HG02970 (cell line): ENCODE measurements around the gene RASAL2.
A peak's percentile ranks its signal among the peaks of the same experiment; 100 is the strongest.
"Not testable (repeated sequence)": the region's sequence is repeated elsewhere in the genome, so short reads cannot be mapped to it uniquely, and the experiment has no call there.

Experiments
- ATAC-seq: cut with Tn5 transposase; IDR thresholded peaks from one replicate; pipeline ENCODE4 v1.9.1; 2021; ENCODE audit warnings: mild to moderate bottlenecking, moderate library complexity, moderate number of reproducible peaks; ENCODE audit not compliant: unreplicated experiment, low FRiP score

Gene RASAL2

GRCh38 chr1:178367151-178367550 lies 273.2 kb downstream of the RASAL2 start:
- no peak for ATAC-seq

DNA sequence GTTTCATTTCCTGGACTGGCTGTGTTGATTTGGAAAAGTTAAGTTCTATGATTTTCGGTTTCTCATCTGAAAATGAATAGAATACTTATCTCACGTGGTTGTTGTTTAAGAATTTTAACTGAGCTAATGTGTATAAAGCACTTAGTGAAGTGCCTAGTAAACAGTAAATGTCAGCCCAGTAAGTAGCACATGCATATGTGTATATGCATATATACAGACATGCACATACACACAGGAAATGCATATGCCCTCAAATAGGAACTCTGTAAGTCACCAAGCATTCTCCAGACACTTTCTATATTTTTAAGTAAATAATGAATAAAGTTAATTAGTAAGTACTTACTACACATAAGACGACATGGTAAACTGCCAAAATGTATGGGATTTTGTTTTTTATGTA lies 274.3 kb downstream of the RASAL2 start:
- no peak for ATAC-seq

GRCh38 chr1:178371235-178371634 lies 277.3 kb downstream of the RASAL2 start:
- no peak for ATAC-seq

GRCh38 chr1:178371933-178372388 lies 278.1 kb downstream of the RASAL2 start:
- no peak for ATAC-seq

- no peak for ATAC-seq
Measured at GRCh38 chr1:178374016-178374415, 280.1 kb downstream of the RASAL2 start.

GRCh38 chr1:178376008-178376407 lies 282.1 kb downstream of the RASAL2 start:
- ATAC-seq = no peak

DNA sequence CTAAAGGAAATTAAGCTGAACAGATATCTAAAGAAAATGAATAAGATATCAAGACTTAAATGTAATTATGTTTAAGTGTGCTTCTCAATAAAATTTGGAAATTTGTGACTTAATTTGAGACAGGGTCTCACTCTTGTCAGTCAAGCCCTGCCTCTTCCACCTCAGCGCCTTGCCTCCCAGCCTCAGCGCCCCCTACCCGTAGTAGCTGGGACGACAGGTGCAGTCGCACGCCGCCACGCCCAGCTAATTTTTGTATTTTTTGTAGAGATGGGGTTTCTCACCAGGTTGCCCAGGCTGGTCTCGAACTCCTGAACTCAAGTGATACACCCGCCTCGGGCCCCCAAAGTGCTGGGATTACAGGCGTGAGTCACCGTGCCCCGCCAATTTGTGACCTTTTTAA lies 285.9 kb downstream of the RASAL2 start:
- no peak for ATAC-seq

DNA sequence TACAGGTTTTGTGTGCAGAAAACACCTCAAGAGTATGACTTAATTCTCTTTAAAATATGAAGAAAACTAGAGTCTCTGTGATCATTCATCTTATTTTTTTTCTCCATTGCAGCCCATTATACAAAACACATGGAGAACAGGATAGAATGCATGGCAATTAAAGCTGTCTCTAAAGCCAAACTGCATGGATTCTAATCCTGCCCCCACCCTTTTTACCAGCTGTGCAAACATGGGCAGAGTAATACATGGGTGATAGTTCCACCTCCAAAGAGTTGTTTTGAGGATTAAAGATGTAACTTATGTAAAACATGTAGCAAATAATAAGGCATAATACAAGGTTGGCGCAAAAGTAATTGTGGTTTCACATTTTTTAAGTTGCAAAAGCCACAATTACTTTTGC lies 288.5 kb downstream of the RASAL2 start:
- ATAC-seq = no peak

DNA sequence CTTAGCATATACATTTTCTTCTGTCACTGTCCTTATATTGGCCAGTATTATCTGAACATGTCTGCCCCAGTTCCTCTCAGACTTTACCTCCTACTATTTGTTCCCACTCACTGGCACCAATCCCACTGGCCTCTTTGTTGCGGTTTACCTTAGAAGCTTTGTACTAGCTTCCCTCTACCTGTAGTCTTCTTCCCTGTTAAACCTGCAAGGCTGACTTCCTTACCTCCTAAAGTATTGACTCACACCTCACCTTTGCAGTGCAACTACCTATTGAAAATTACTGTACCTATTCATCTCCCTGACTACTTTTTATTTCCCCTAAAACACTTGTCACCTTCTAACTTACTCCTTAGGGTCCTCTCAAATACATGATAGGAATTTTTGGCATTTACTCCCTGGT lies 291.8 kb downstream of the RASAL2 start:
- ATAC-seq = no peak

GRCh38 chr1:178388418-178389145 lies 294.7 kb downstream of the RASAL2 start:
- ATAC-seq = no peak

DNA sequence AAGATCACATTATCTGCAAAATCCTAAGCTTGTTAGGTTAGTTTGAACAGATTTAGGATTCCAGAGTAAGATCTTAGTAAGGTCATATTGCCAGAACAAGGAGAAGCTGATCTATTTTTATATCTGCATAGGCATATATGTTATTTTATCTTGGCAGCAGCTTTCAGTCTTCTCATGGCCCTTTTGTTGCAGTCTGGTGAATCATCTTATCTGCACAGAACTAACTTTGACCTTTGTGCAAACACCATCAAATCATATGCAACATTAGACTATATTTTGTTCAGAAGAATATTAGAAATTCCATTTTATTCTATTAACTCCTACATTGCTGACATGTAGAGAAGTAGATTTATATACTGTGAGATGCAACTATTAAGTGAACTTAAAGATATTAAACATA lies 295.5 kb downstream of the RASAL2 start:
- no peak for ATAC-seq

- not testable (repeated sequence) for ATAC-seq
Measured at GRCh38 chr1:178390280-178390679, 296.4 kb downstream of the RASAL2 start.

GRCh38 chr1:178393370-178393769 lies 299.5 kb downstream of the RASAL2 start:
- no peak for ATAC-seq

DNA sequence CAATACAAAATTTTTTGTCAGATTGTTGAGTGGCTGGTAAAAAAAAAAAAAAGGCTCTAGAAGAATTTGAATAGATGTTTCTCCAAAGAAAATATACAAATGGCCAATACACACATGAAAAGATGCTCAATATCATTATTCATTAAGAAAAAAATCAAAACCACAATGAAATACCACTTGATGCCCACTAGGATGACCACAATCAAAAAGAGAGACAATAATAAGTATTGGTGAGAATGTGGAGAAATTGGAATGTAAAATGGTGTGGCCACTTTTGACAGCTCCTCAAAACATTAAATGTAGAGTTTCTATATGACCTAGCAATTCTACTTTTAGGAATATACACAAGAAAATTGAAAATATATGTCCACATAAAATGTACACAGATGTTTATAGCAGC lies 302.9 kb downstream of the RASAL2 start:
- no peak for ATAC-seq

GRCh38 chr1:178397678-178398077 lies 303.8 kb downstream of the RASAL2 start:
- no peak for ATAC-seq

DNA sequence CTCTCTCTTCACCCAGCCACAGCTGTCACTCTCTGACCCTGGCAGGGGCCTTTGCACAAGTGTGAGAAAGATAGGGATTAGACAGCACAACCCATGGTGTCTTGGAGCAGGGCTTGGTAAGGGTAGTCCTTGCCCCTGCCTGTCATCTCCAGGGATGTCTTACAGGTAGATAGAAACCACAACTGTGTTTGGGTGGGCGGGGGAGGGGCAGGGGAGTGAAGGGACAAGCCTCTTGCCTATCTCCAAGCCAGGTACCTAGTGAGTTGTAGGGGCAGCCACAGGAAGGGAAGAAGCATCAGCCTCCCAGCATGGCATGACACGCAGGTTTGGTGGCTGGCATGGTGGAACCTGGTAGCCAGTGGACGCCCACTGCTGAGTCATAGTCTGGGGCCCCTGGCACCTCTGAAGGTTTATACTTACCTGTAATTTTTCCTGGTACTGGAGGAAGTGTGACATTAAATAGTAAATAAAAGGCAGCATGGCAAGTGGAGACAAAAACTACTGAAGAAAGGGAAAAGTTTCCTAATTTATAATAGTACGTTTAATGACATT lies 305.3 kb downstream of the RASAL2 start:
- no peak for ATAC-seq

GRCh38 chr1:178405137-178405536 lies 311.2 kb downstream of the RASAL2 start:
- no peak for ATAC-seq

- no peak for ATAC-seq
Measured at GRCh38 chr1:178407215-178407614, 313.3 kb downstream of the RASAL2 start.

DNA sequence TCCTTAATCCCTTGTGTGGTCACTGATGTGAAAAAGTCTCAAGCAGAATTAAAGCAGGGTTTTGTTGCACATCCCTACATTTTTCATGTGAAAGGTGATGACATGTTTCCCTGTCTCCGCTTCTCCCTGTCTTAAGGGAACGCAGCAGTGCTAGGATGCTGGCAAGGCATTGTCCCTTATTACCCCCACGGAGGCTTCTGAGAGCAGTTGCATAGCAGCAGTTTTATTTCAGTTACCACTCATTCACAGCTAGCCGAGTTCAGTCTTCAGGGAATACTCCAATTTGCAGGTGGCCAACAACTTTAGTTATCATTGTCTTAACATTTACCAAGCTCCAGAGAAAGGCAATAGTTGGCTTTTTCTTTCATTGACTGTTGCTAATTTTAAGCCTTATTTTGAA lies 313.8 kb downstream of the RASAL2 start:
- no peak for ATAC-seq

DNA sequence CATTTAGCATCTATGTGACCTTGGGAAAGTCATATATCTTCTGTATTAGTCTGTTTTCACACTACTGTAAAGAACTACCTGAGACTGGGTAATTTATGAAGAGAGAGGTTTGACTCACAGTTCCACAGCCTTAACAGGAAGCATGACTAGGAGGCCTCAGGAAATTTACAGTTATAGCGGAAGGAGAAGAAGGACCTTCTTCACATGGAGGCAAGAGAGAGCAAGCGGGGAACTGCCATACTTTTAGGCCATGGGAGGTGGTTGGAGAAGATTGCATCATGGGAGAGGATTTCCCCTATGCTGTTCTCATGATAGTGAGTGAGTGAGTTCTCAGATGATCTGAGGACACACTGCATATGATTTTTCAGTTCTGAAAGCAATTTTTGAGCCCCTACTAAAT lies 315.0 kb downstream of the RASAL2 start:
- ATAC-seq = no peak

DNA sequence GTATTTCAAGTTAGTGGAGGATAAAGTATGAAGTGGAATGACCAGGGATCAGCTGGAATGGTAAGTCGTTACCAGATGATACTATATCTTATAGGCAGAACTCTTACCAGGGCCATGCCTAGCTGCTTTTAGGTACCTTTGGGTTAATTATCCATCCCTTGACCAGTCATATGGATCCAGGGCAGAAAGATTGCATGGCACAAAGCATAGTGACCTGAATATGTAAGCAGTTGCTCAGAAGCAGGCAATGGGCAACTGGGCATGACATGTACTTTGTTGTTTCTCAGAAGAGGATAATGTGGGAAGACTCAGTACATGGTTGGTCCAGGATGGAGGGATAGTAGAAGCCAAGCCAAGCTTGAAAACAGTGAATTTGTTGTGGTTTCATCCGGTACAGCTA lies 315.6 kb downstream of the RASAL2 start:
- no peak for ATAC-seq

DNA sequence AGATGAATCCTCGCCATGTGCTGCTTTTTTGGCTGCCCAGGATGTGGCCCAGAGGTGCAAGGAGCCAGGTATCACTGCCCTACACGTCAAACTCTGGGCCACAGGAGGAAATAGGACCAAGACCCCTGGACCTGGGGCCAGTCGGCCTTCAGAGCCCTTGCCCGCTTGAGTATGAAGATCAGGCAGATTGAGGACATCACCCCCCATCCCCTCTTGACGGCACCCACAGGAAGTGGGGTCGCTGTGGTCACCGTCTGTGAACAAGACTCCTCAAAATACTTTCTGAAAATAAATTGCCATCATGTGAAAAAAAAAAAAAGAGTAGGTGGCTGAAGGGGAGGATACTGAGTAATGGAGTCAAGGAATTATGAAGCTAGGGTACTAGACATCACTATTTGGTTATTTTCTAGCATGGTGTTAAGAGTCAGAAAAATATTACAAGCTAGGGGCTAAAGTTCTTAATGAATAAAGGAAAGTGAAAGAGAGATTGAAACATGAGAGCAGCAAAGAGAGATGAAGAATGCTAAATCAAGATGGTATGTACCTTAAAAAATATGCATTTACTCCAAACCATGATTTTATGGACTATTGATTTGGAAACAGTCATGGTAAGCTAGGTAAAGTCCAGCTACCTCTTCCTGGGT lies 318.0 kb downstream of the RASAL2 start:
- ATAC-seq = peak; percentile 72
